A549 (cell line): ENCODE results near the gene FTH1.

ENCODE experiments used
- BCL3 ChIP-seq: fragments of >200 bp; sonication (Bioruptor Twin); formaldehyde crosslinking; IDR thresholded peaks from 3 replicates; pipeline ENCODE4 v1.6.1; 2016
- CBX8 ChIP-seq: fragments of 200-600 bp; sonication (generic); IDR thresholded peaks from 2 replicates; pipeline ENCODE4 v1.6.1; 2016
- CTCF ChIP-seq: fragments of >200 bp; sonication (Bioruptor Twin); formaldehyde crosslinking; IDR thresholded peaks from 3 replicates; pipeline ENCODE4 v1.5.1; 2016
- EHMT2 ChIP-seq: fragments of 200-600 bp; sonication (generic); IDR thresholded peaks from 2 replicates; pipeline ENCODE4 v1.6.1; 2016; ENCODE audit warnings: antibody characterized with exemption, low read depth, mild to moderate bottlenecking, moderate library complexity
- POLR2A ChIP-seq: IDR thresholded peaks from 2 replicates; pipeline ENCODE4 v1.6.1; 2012; ENCODE audit warnings: mild to moderate bottlenecking, low read length
- POLR2AphosphoS2 ChIP-seq: conservative IDR thresholded peaks from 2 replicates; pipeline ENCODE4 v1.6.1; 2012; ENCODE audit warnings: low read length, improper control_type of control experiment, inconsistent platforms
- RAD21 ChIP-seq, 2 experiments: fragments of >200 bp in 1 of 2; sonication (Bioruptor Twin) in 1 of 2; formaldehyde crosslinking in 1 of 2; IDR thresholded peaks in 1 of 2; conservative IDR thresholded peaks in 1 of 2; 2 replicates in 1 of 2; 3 replicates in 1 of 2; pipeline ENCODE4 v1.6.1; 2012 to 2018; ENCODE audit warnings: inconsistent platforms in 1 of 2
- RFX5 ChIP-seq: fragments of 450-650 bp; IDR thresholded peaks from 2 replicates; pipeline ENCODE4 v1.7.1; 2014; ENCODE audit warnings: antibody characterized with exemption, mild to moderate bottlenecking, moderate library complexity
- SMC3 ChIP-seq: fragments of >200 bp; sonication (Bioruptor Twin); formaldehyde crosslinking; IDR thresholded peaks from 3 replicates; pipeline ENCODE4 v1.6.1; 2018; ENCODE audit warnings: inconsistent platforms
- TF ChIP-seq, protein P1 (sequence below): fragments of 200-600 bp; sonication (generic); IDR thresholded peaks from 2 replicates; pipeline ENCODE4 v1.6.1; 2016; ENCODE audit warnings: antibody characterized with exemption, mild to moderate bottlenecking, moderate library complexity
- TF ChIP-seq, protein P2 (sequence below): fragments of 250-450 bp; sonication (Bioruptor Pico); IDR thresholded peaks from 2 replicates; pipeline ENCODE4 v1.5.0; 2020; ENCODE audit warnings: low read depth, mild to moderate bottlenecking, moderate library complexity

- TF ChIP-seq CTCF = no peak
- no peak for TF ChIP-seq BCL3
- TF ChIP-seq RFX5 = no peak
- TF ChIP-seq RAD21 (conservative IDR thresholded peaks at IDR 0.05 in 1 of 2, IDR thresholded peaks at IDR 0.05 in 1 of 2) = no peak
- TF ChIP-seq POLR2A = no peak
- no peak for TF ChIP-seq SMC3
- no peak for TF ChIP-seq EHMT2
- TF ChIP-seq, protein P1, sequence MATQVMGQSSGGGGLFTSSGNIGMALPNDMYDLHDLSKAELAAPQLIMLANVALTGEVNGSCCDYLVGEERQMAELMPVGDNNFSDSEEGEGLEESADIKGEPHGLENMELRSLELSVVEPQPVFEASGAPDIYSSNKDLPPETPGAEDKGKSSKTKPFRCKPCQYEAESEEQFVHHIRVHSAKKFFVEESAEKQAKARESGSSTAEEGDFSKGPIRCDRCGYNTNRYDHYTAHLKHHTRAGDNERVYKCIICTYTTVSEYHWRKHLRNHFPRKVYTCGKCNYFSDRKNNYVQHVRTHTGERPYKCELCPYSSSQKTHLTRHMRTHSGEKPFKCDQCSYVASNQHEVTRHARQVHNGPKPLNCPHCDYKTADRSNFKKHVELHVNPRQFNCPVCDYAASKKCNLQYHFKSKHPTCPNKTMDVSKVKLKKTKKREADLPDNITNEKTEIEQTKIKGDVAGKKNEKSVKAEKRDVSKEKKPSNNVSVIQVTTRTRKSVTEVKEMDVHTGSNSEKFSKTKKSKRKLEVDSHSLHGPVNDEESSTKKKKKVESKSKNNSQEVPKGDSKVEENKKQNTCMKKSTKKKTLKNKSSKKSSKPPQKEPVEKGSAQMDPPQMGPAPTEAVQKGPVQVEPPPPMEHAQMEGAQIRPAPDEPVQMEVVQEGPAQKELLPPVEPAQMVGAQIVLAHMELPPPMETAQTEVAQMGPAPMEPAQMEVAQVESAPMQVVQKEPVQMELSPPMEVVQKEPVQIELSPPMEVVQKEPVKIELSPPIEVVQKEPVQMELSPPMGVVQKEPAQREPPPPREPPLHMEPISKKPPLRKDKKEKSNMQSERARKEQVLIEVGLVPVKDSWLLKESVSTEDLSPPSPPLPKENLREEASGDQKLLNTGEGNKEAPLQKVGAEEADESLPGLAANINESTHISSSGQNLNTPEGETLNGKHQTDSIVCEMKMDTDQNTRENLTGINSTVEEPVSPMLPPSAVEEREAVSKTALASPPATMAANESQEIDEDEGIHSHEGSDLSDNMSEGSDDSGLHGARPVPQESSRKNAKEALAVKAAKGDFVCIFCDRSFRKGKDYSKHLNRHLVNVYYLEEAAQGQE = peak; percentile 40
- TF ChIP-seq, protein P2, sequence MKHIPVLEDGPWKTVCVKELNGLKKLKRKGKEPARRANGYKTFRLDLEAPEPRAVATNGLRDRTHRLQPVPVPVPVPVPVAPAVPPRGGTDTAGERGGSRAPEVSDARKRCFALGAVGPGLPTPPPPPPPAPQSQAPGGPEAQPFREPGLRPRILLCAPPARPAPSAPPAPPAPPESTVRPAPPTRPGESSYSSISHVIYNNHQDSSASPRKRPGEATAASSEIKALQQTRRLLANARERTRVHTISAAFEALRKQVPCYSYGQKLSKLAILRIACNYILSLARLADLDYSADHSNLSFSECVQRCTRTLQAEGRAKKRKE (CRISPR knock-in tag) = no peak
- peak; percentile 93; the same call in 1 of the 2 replicates for TF ChIP-seq POLR2AphosphoS2
- TF ChIP-seq CBX8 = no peak
These were observed 3.3 kb downstream of the FTH1 start for GRCh38 chr11:61964058-61964665.
